ENCODE results near the gene CNTNAP4. TPM values are rescaled to one million over a fixed set of nuclear protein-coding genes. Genes with fewer than 3 reads are reported as not detected.

CNTNAP4 gene
- total RNA-seq, 4 donors from 2014 or later = 0.09 TPM; not detected in 3

GRCh38 chr16:76541070-76541469 is 263.9 kb downstream of the CNTNAP4 start:
- DNase-seq (no peak), ATAC-seq (no peak)
- intact Hi-C loops (cut with DNase I; ENCODE audit: low total_unique reads) = no loop called here
- in situ Hi-C loops (cut with MboI; ENCODE audit: low sequenced_read_pairs in 4 of 4) = no loop called here
- Histone ChIP-seq H3K36me3 (no peaks in the 10 kb centered on the region), H3K27ac (no peak overlapping the region), H3K9me3 (no peaks in the 10 kb centered on the region), H3K4me3 (no peak overlapping the region), H3K27me3 (no peaks in the 10 kb centered on the region), H3K4me1 (no peaks in the 10 kb centered on the region)
- TF ChIP-seq CTCF (IDR thresholded peaks at IDR 0.05 in 4 of 5, conservative IDR thresholded peaks at IDR 0.05 in 1 of 5) (no peak), POLR2A (IDR thresholded peaks at IDR 0.05) (no peak)

DNA sequence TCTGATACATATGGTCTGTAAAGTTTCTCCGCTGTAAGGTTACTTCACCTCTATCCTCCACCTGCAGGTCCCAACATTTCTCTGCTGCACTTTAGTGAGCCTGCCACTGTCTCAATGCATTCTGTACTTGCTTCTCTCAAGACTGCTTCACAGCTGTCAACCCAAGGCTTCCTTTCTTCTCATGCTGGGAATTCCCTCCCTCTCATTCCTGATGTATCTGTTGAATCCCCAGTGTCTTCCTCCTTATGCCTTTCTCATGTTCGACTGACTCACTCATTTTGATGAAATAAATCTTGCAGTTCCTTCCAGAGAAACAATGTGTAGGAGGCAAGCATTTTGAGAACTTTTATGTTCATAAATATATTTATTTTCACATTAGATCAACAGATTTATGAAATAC is 288.3 kb downstream of the CNTNAP4 start:
- H3K27me3 ChIP-seq = no peaks in the 10 kb centered on the region
- intact Hi-C loops (cut with DNase I; ENCODE audit: low total_unique reads) = no loop called here
- no peaks in the 10 kb centered on the region for H3K4me1 ChIP-seq

DNA sequence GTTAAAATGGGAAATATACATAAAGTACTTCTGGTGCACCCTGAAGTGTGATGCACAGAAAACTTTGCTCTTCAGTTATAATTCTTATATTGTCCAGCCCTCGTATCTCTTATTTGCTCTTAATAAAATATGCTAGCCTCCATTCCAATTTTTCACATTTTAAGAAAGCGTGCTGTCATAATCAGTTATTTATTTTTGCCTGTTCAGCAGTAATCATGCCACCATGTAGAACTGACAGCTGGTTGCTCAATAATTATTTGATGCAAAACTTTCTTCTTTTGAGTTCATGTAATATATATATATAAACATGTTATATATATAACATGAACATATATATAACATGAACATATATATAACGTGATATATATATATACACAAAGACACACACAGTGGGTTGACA is 294.6 kb downstream of the CNTNAP4 start:
- Histone ChIP-seq H3K36me3 (no peaks in the 10 kb centered on the region), H3K9me3 (no peaks in the 10 kb centered on the region), H3K27ac (no peak overlapping the region), H3K4me1 (no peaks in the 10 kb centered on the region), H3K27me3 (no peaks in the 10 kb centered on the region), H3K4me3 (no peak overlapping the region)
- intact Hi-C loops (cut with DNase I; ENCODE audit: low total_unique reads) = no loop called here
- in situ Hi-C loops (cut with MboI; ENCODE audit: low sequenced_read_pairs in 4 of 4) = loop anchor here in 1 of 4 donors (25.0 kb wide), 1 partner anchor 91 kb away; no protein-coding TSS in a partner anchor
- DNase-seq (no peak), ATAC-seq (no peak)
- TF ChIP-seq CTCF (IDR thresholded peaks at IDR 0.05 in 4 of 5, conservative IDR thresholded peaks at IDR 0.05 in 1 of 5) = no peak
- no peak for TF ChIP-seq POLR2A (IDR thresholded peaks at IDR 0.05)

More for the DNA sequence above, 288.3 kb downstream of the CNTNAP4 start:
- no peak overlapping the region for H3K27ac ChIP-seq
- ATAC-seq (no peak), DNase-seq (no peak)
- H3K9me3 ChIP-seq = no peaks in the 10 kb centered on the region
- TF ChIP-seq POLR2A (IDR thresholded peaks at IDR 0.05) = no peak
- TF ChIP-seq CTCF (IDR thresholded peaks at IDR 0.05 in 4 of 5, conservative IDR thresholded peaks at IDR 0.05 in 1 of 5) = no peak
- H3K36me3 ChIP-seq = no peaks in the 10 kb centered on the region
- H3K4me3 ChIP-seq = no peak overlapping the region
- in situ Hi-C loops (cut with MboI; ENCODE audit: low sequenced_read_pairs in 4 of 4) = loop anchor here in 1 of 4 donors (25.0 kb wide), 1 partner anchor 97 kb away; no protein-coding TSS in a partner anchor

GRCh38 chr16:76573281-76573680 is 296.1 kb downstream of the CNTNAP4 start:
- no peak for TF ChIP-seq POLR2A (IDR thresholded peaks at IDR 0.05)
- TF ChIP-seq CTCF (IDR thresholded peaks at IDR 0.05 in 4 of 5, conservative IDR thresholded peaks at IDR 0.05 in 1 of 5) = no peak
- in situ Hi-C loops (cut with MboI; ENCODE audit: low sequenced_read_pairs in 4 of 4) = loop anchor here in 1 of 4 donors (25.0 kb wide), 1 partner anchor 89 kb away; no protein-coding TSS in a partner anchor
- Histone ChIP-seq H3K4me3 (no peak overlapping the region), H3K36me3 (no peaks in the 10 kb centered on the region), H3K27ac (no peak overlapping the region), H3K9me3 (no peaks in the 10 kb centered on the region), H3K4me1 (no peaks in the 10 kb centered on the region), H3K27me3 (no peaks in the 10 kb centered on the region)
- DNase-seq = no peak
- ATAC-seq = no peak
- intact Hi-C loops (cut with DNase I; ENCODE audit: low total_unique reads) = no loop called here

DNA sequence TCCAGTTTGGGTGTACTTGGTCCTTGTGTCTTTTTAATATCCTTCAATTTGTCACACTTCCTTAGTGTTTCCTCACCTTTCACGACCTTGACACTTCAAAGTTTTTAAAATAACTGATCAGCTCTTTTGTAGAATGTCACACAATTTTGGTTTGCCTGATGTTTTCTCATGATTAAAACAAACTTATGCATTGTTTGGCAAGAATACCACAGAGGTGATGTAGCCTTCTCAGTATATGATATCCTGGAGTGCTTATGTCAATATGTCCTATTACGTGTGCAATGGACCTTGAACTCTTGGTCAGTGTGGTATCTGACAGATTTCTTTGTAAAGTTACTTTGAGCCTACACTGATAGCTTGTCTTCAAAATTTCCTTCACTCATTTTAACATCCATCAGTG is 297.4 kb downstream of the CNTNAP4 start:
- Histone ChIP-seq H3K36me3 (no peaks in the 10 kb centered on the region), H3K4me1 (no peaks in the 10 kb centered on the region), H3K9me3 (no peaks in the 10 kb centered on the region), H3K27ac (no peak overlapping the region), H3K27me3 (no peaks in the 10 kb centered on the region), H3K4me3 (no peak overlapping the region)
- intact Hi-C loops (cut with DNase I; ENCODE audit: low total_unique reads) (no loop called here), in situ Hi-C loops (cut with MboI; ENCODE audit: low sequenced_read_pairs in 4 of 4) (loop anchor here in 1 of 4 donors (25.0 kb wide), 1 partner anchor 88 kb away; no protein-coding TSS in a partner anchor)
- DNase-seq (no peak), ATAC-seq (no peak)
- TF ChIP-seq POLR2A (IDR thresholded peaks at IDR 0.05) (no peak), CTCF (IDR thresholded peaks at IDR 0.05 in 4 of 5, conservative IDR thresholded peaks at IDR 0.05 in 1 of 5) (no peak)

All from gastrocnemius medialis (tissue), 4 donors.